Measurements from ENCODE around the gene HAO1. TPM values are rescaled to one million over a fixed set of nuclear protein-coding genes. Genes with fewer than 3 reads are reported as not detected.

Gene HAO1
- total RNA-seq, 1 donor from 2014 or later = not detected

- no peak for DNase-seq (ENCODE audit: low spot score)
- Mint-ChIP-seq H3K9me3 (ENCODE audit: low read depth) (no peaks in the 10 kb centered on the region), H3K36me3 (ENCODE audit: low read depth) (no peaks in the 10 kb centered on the region), H3K27me3 (ENCODE audit: low read depth) (peaks cover 14% of the 10 kb centered on the region), H3K4me3 (ENCODE audit: unreplicated experiment) (no peak overlapping the region), H3K27ac (ENCODE audit: unreplicated experiment) (no peak overlapping the region), H3K4me1 (ENCODE audit: low read depth) (peaks cover 6% of the 10 kb centered on the region)
- TF ChIP-seq CTCF (IDR thresholded peaks at IDR 0.05) = no peak
Measured at GRCh38 chr20:7853493-7853892, 86.8 kb downstream of the HAO1 start.

GRCh38 chr20:7850775-7851490 is 89.3 kb downstream of the HAO1 start:
- H3K27me3 Mint-ChIP-seq (ENCODE audit: low read depth) = peaks cover 17% of the 10 kb centered on the region
- no peak overlapping the region for H3K4me3 Mint-ChIP-seq (ENCODE audit: unreplicated experiment)
- H3K36me3 Mint-ChIP-seq (ENCODE audit: low read depth) = no peaks in the 10 kb centered on the region
- no peaks in the 10 kb centered on the region for H3K9me3 Mint-ChIP-seq (ENCODE audit: low read depth)
- H3K27ac Mint-ChIP-seq (ENCODE audit: unreplicated experiment) = no peak overlapping the region
- no peak for TF ChIP-seq CTCF (IDR thresholded peaks at IDR 0.05)
- no peaks in the 10 kb centered on the region for H3K4me1 Mint-ChIP-seq (ENCODE audit: low read depth)
- no peak for DNase-seq (ENCODE audit: low spot score)

GRCh38 chr20:7849675-7850074 is 90.6 kb downstream of the HAO1 start:
- H3K4me1 Mint-ChIP-seq (ENCODE audit: low read depth) = no peaks in the 10 kb centered on the region
- H3K27me3 Mint-ChIP-seq (ENCODE audit: low read depth) = peaks cover 17% of the 10 kb centered on the region
- H3K9me3 Mint-ChIP-seq (ENCODE audit: low read depth) = no peaks in the 10 kb centered on the region
- H3K27ac Mint-ChIP-seq (ENCODE audit: unreplicated experiment) = no peak overlapping the region
- DNase-seq (ENCODE audit: low spot score) = no peak
- H3K36me3 Mint-ChIP-seq (ENCODE audit: low read depth) = no peaks in the 10 kb centered on the region
- H3K4me3 Mint-ChIP-seq (ENCODE audit: unreplicated experiment) = no peak overlapping the region
- TF ChIP-seq CTCF (IDR thresholded peaks at IDR 0.05) = no peak

GRCh38 chr20:7848351-7848750 is 91.9 kb downstream of the HAO1 start:
- Mint-ChIP-seq H3K27ac (ENCODE audit: unreplicated experiment) (no peak overlapping the region), H3K4me1 (ENCODE audit: low read depth) (no peaks in the 10 kb centered on the region), H3K4me3 (ENCODE audit: unreplicated experiment) (no peak overlapping the region), H3K9me3 (ENCODE audit: low read depth) (no peaks in the 10 kb centered on the region), H3K36me3 (ENCODE audit: low read depth) (no peaks in the 10 kb centered on the region), H3K27me3 (ENCODE audit: low read depth) (peaks cover 19% of the 10 kb centered on the region)
- TF ChIP-seq CTCF (IDR thresholded peaks at IDR 0.05) = no peak
- DNase-seq (ENCODE audit: low spot score) = no peak

GRCh38 chr20:7843613-7844012 is 96.6 kb downstream of the HAO1 start:
- DNase-seq (ENCODE audit: low spot score) = no peak

More at GRCh38 chr20:7843613-7844012, 96.6 kb downstream of the HAO1 start:
- H3K4me3 Mint-ChIP-seq (ENCODE audit: unreplicated experiment) = no peak overlapping the region
- H3K4me1 Mint-ChIP-seq (ENCODE audit: low read depth) = no peaks in the 10 kb centered on the region
- peaks cover 7% of the 10 kb centered on the region for H3K27me3 Mint-ChIP-seq (ENCODE audit: low read depth)
- no peak for TF ChIP-seq CTCF (IDR thresholded peaks at IDR 0.05)
- no peaks in the 10 kb centered on the region for H3K9me3 Mint-ChIP-seq (ENCODE audit: low read depth)
- no peaks in the 10 kb centered on the region for H3K36me3 Mint-ChIP-seq (ENCODE audit: low read depth)
- H3K27ac Mint-ChIP-seq (ENCODE audit: unreplicated experiment) = no peak overlapping the region

Measured in chondrocyte (in vitro differentiated cells).